WTC11 (cell line): Measurements from ENCODE around the gene BORCS6. TPM values are rescaled to one million over a fixed set of nuclear protein-coding genes. Genes with fewer than 3 reads are reported as not detected.

ENCODE experiments used
- ATF2 ChIP-seq: sonication (generic); formaldehyde crosslinking; IDR thresholded peaks from 2 replicates; pipeline ENCODE4 v1.8.1; 2022; ENCODE audit warnings: low read depth, missing genetic modification reagents, borderline replicate concordance
- CBFB ChIP-seq: sonication (generic); formaldehyde crosslinking; IDR thresholded peaks from 2 replicates; pipeline ENCODE4 v1.8.1; 2022; ENCODE audit warnings: mild to moderate bottlenecking, low read depth, missing genetic modification reagents
- CDX4 ChIP-seq: fragments of 250-450 bp; sonication (Bioruptor Pico); IDR thresholded peaks from 2 replicates; pipeline ENCODE4 v1.9.0; 2021; ENCODE audit warnings: moderate library complexity, mild to moderate bottlenecking, inconsistent platforms, borderline replicate concordance
- CREB1 ChIP-seq: sonication (generic); formaldehyde crosslinking; IDR thresholded peaks from 2 replicates; pipeline ENCODE4 v1.8.0; 2023; ENCODE audit warnings: mild to moderate bottlenecking, missing genetic modification reagents
- CREM ChIP-seq: sonication (generic); formaldehyde crosslinking; IDR thresholded peaks from 2 replicates; pipeline ENCODE4 v1.8.1; 2022; ENCODE audit warnings: mild to moderate bottlenecking, missing genetic modification reagents, moderate library complexity
- E2F1 ChIP-seq: sonication (generic); formaldehyde crosslinking; IDR thresholded peaks from 2 replicates; pipeline ENCODE4 v1.8.0; 2022; ENCODE audit warnings: mild to moderate bottlenecking, missing genetic modification reagents
- E2F5 ChIP-seq: sonication (generic); formaldehyde crosslinking; IDR thresholded peaks from 2 replicates; pipeline ENCODE4 v1.8.1; 2022; ENCODE audit warnings: mild to moderate bottlenecking, moderate library complexity, missing genetic modification reagents
- ELF4 ChIP-seq: sonication (generic); formaldehyde crosslinking; IDR thresholded peaks from 2 replicates; pipeline ENCODE4 v1.8.1; 2022; ENCODE audit warnings: low read depth, mild to moderate bottlenecking, moderate library complexity, missing genetic modification reagents
- FOXJ3 ChIP-seq: sonication (generic); formaldehyde crosslinking; IDR thresholded peaks from 2 replicates; pipeline ENCODE4 v1.9.0; 2021; ENCODE audit warnings: missing genetic modification reagents, mild to moderate bottlenecking, borderline replicate concordance
- FOXP1 ChIP-seq: sonication (generic); formaldehyde crosslinking; IDR thresholded peaks from 2 replicates; pipeline ENCODE4 v1.8.0; 2022; ENCODE audit warnings: missing genetic modification reagents, mild to moderate bottlenecking, moderate library complexity, borderline replicate concordance
- GABPB1 ChIP-seq: sonication (generic); formaldehyde crosslinking; IDR thresholded peaks from 2 replicates; pipeline ENCODE4 v1.8.1; 2023; ENCODE audit warnings: mild to moderate bottlenecking, missing genetic modification reagents
- GRHL2 ChIP-seq: fragments of 250-450 bp; sonication (Bioruptor Pico); IDR thresholded peaks from 2 replicates; pipeline ENCODE4 v1.8.0; 2022; ENCODE audit warnings: mild to moderate bottlenecking, moderate library complexity; ENCODE audit not compliant: insufficient replicate concordance, severe bottlenecking
- JUN ChIP-seq: sonication (generic); formaldehyde crosslinking; IDR thresholded peaks from 2 replicates; pipeline ENCODE4 v1.8.0; 2023; ENCODE audit warnings: mild to moderate bottlenecking, missing genetic modification reagents
- NFATC4 ChIP-seq: fragments of 250-450 bp; sonication (Bioruptor Pico); IDR thresholded peaks from 2 replicates; pipeline ENCODE4 v1.9.0; 2021; ENCODE audit warnings: mild to moderate bottlenecking
- NR3C1 ChIP-seq: sonication (generic); formaldehyde crosslinking; conservative IDR thresholded peaks from 2 replicates; pipeline ENCODE4 v1.8.1; 2023; ENCODE audit warnings: low read depth, mild to moderate bottlenecking, missing genetic modification reagents
- PRRX2 ChIP-seq: fragments of 250-450 bp; sonication (Bioruptor Pico); IDR thresholded peaks from 2 replicates; pipeline ENCODE4 v1.8.0; 2021; ENCODE audit warnings: mild to moderate bottlenecking
- RELA ChIP-seq: sonication (generic); formaldehyde crosslinking; IDR thresholded peaks from 2 replicates; pipeline ENCODE4 v1.8.1; 2022; ENCODE audit warnings: missing genetic modification reagents, mild to moderate bottlenecking, borderline replicate concordance
- RORB ChIP-seq: fragments of 250-450 bp; sonication (Bioruptor Pico); IDR thresholded peaks from 2 replicates; pipeline ENCODE4 v1.9.0; 2021; ENCODE audit warnings: mild to moderate bottlenecking
- TCF7 ChIP-seq: sonication (generic); formaldehyde crosslinking; IDR thresholded peaks from 2 replicates; pipeline ENCODE4 v1.8.0; 2022; ENCODE audit warnings: mild to moderate bottlenecking, low read depth, missing genetic modification reagents, moderate library complexity
- ZMAT4 ChIP-seq: fragments of 250-450 bp; sonication (Bioruptor Pico); IDR thresholded peaks from 2 replicates; pipeline ENCODE4 v1.9.0; 2021; ENCODE audit warnings: mild to moderate bottlenecking
- ZNF121 ChIP-seq: sonication (generic); formaldehyde crosslinking; IDR thresholded peaks from 2 replicates; pipeline ENCODE4 v1.8.0; 2023; ENCODE audit warnings: missing genetic modification reagents
- ZNF281 ChIP-seq: sonication (generic); formaldehyde crosslinking; IDR thresholded peaks from 2 replicates; pipeline ENCODE4 v1.8.0; 2023; ENCODE audit warnings: mild to moderate bottlenecking, missing genetic modification reagents
- total RNA-seq: library from RNA; stranded (reverse); gene quantifications from 3 replicates; pipeline ENCODE4 v1.2.3, GENCODE V29; 2021
- TF ChIP-seq, protein P1 (sequence below): sonication (generic); formaldehyde crosslinking; IDR thresholded peaks from 2 replicates; pipeline ENCODE4 v1.8.1; 2023; ENCODE audit warnings: mild to moderate bottlenecking, missing genetic modification reagents, borderline replicate concordance
- TF ChIP-seq, protein P2 (sequence below): sonication (generic); formaldehyde crosslinking; IDR thresholded peaks from 2 replicates; pipeline ENCODE4 v1.8.0; 2023; ENCODE audit warnings: missing genetic modification reagents
- TF ChIP-seq, protein P3 (sequence below): sonication (generic); formaldehyde crosslinking; IDR thresholded peaks from 2 replicates; pipeline ENCODE4 v1.8.0; 2022; ENCODE audit warnings: mild to moderate bottlenecking, missing genetic modification reagents

The BORCS6 gene
- total RNA-seq, 1 experiment from 2014 or later: 5.6 TPM

DNA sequence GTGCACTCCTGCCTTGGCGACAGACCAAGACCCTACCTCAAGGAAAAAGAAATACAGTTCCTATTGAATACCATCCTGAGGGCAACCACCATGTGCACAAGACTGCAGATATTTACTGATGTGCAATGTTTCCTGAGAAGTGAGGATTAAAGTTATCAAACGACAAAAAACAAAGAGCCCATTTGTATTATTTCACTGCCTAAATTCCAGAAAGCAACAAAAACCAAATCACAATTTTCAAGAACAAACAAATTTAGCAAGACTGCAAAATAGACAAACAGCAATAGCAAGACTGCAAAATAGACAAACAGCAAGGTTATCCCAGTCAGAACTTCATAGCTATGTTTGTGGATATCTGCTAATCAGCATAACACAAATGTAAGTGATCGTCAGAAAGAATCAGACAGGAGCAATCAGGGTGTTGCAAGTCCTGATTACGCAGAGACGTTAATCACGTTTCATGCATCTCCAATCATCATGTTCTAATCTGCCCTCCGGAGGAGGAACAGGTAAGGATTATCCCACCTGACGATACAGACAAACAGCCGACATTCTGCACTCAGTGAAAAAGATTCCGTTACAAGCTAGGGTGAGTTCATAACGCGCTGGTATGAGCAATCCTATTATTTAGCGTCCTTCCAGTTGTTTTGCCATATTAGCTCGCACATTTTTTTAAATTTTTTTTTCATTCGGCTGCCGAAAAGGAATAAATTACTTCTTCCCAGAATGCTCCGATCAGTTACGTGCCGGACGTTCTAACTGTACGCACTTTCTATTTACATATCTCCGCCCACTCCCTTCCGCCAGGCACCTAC lies 16.7 kb downstream of the BORCS6 start (continued):
- TF ChIP-seq, protein P1, sequence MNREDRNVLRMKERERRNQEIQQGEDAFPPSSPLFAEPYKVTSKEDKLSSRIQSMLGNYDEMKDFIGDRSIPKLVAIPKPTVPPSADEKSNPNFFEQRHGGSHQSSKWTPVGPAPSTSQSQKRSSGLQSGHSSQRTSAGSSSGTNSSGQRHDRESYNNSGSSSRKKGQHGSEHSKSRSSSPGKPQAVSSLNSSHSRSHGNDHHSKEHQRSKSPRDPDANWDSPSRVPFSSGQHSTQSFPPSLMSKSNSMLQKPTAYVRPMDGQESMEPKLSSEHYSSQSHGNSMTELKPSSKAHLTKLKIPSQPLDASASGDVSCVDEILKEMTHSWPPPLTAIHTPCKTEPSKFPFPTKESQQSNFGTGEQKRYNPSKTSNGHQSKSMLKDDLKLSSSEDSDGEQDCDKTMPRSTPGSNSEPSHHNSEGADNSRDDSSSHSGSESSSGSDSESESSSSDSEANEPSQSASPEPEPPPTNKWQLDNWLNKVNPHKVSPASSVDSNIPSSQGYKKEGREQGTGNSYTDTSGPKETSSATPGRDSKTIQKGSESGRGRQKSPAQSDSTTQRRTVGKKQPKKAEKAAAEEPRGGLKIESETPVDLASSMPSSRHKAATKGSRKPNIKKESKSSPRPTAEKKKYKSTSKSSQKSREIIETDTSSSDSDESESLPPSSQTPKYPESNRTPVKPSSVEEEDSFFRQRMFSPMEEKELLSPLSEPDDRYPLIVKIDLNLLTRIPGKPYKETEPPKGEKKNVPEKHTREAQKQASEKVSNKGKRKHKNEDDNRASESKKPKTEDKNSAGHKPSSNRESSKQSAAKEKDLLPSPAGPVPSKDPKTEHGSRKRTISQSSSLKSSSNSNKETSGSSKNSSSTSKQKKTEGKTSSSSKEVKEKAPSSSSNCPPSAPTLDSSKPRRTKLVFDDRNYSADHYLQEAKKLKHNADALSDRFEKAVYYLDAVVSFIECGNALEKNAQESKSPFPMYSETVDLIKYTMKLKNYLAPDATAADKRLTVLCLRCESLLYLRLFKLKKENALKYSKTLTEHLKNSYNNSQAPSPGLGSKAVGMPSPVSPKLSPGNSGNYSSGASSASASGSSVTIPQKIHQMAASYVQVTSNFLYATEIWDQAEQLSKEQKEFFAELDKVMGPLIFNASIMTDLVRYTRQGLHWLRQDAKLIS (CRISPR knock-in tag): peak; percentile 94; the same call in 1 of the 2 replicates
- TF ChIP-seq GABPB1 (peak; percentile 85), ATF2 (CRISPR knock-in tag) (peak; percentile 88; the same call in 1 of the 2 replicates), NR3C1 (CRISPR knock-in tag) (peak; percentile 92; the same call in 1 of the 2 replicates), JUN (CRISPR knock-in tag) (peak; percentile 97), ELF4 (CRISPR knock-in tag) (0 out of 2 replicates have a peak, but pooled peaks have one; percentile 79), GRHL2 (no peak), CREM (CRISPR knock-in tag) (peak; percentile 86), ZNF121 (CRISPR knock-in tag) (peak; percentile 74; the same call in 1 of the 2 replicates), PRRX2 (CRISPR knock-in tag) (peak; percentile 99), CBFB (peak; percentile 98), NFATC4 (CRISPR knock-in tag) (peak; percentile 99), ZMAT4 (peak; percentile 100), TCF7 (CRISPR knock-in tag) (no peak), RORB (CRISPR knock-in tag) (peak; percentile 92), FOXP1 (CRISPR knock-in tag) (no peak; the same call in 1 of the 2 replicates), FOXJ3 (peak; percentile 85; the same call in 1 of the 2 replicates), CDX4 (peak; percentile 99), E2F1 (peak; percentile 44; the same call in 1 of the 2 replicates), E2F5 (CRISPR knock-in tag) (0 out of 2 replicates have a peak, but pooled peaks have one; percentile 53), RELA (CRISPR knock-in tag) (no peak), ZNF281 (CRISPR knock-in tag) (peak; percentile 82), CREB1 (CRISPR knock-in tag) (peak; percentile 83)
- TF ChIP-seq, protein P2, sequence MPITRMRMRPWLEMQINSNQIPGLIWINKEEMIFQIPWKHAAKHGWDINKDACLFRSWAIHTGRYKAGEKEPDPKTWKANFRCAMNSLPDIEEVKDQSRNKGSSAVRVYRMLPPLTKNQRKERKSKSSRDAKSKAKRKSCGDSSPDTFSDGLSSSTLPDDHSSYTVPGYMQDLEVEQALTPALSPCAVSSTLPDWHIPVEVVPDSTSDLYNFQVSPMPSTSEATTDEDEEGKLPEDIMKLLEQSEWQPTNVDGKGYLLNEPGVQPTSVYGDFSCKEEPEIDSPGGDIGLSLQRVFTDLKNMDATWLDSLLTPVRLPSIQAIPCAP: peak; percentile 93
- TF ChIP-seq, protein P3, sequence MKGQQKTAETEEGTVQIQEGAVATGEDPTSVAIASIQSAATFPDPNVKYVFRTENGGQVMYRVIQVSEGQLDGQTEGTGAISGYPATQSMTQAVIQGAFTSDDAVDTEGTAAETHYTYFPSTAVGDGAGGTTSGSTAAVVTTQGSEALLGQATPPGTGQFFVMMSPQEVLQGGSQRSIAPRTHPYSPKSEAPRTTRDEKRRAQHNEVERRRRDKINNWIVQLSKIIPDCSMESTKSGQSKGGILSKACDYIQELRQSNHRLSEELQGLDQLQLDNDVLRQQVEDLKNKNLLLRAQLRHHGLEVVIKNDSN (CRISPR knock-in tag): peak; percentile 82
